Femur (tissue), 1 donor: ENCODE results near the gene CHST8.

Source experiments
- DNase-seq: peaks from one replicate; pipeline ENCODE4 v3.0.0-alpha.2; 2017

CHST8 gene

GRCh38 chr19:33675501-33676124 is 53.9 kb downstream of the CHST8 start:
- DNase-seq: no peak

- DNase-seq: no peak
Measured at GRCh38 chr19:33676999-33677665, 55.4 kb downstream of the CHST8 start.

DNA sequence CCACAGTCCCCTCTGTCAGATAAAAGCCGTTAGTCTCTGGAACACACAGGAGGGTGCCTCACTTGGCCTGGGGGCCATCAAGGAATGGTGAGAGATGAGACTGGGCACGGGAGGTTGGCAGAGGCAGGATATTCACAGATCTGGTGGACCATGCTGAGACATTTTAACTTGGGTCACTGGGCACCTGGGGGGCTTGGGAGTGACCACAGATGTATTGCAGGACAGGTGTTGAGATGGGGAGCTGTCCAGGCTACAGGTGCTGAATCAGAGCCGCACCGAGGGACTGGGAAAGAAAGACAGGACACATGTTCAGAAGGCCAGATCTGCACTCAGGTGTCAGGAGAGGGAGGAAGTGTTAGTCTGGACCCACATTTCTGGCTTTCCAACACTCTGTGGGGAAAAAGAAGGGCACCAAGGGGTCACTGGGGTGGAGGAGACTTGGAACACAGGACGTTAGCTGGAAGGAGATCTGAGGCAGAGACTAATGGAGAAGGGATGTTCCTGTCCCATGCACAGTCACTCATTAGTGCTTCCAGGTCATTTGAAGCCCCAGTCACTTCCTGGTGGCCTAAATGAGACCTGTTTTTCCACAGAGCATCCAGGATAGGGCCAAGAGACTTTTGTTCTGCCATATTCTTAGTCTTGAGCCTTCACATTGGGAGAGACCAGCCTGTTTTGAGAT is 56.1 kb downstream of the CHST8 start:
- DNase-seq: no peak

- DNase-seq: no peak
Measured at GRCh38 chr19:33678796-33679585, 57.2 kb downstream of the CHST8 start.

DNA sequence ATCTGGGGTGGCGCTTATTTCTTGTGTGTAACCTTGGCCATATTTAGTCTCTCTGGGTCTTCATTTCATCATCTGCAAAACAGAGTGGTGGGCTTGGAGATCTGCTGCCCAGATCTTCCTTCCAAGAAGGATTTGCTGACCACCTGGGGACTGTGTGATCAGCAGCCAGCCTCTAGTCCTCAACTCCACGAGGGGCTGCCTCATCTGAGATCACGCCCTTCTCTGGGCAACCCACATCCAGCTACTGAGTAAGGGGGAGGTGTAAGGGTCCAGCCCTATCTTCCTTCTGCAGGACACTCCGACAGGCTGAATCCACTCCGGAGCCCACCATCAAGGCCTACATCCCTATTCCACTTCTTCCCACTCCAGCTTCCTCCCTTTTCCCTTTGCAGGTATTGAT is 57.9 kb downstream of the CHST8 start:
- no peak for DNase-seq

DNA sequence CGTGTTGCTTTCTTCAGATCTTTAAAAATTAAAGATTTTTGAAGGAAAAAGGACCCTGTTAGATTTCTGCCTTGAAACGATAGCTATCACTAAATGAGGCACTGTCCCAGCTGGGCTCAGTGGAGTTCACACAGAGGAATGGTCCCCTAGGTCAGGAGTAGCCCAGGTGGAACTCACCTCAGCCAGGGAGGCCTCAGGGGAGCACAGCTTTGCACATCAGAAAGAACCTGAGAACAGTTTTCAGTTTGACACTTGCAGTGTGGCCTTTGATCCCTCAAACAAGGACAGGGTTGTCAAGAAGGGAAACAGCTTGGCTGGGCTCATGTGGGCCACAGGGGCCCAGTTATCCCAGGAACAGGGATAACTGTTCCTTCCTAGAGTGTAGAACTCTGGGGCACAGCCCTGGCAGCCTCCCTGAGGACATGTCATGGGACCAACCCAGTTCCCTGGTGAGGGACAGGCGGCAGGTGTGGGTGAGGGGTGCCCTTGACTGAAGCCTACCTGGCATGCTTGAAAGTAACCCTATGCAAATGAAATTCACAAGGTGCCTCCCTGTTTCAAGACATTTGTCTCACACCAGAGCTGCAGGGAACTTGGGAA is 59.4 kb downstream of the CHST8 start:
- DNase-seq: no peak

DNA sequence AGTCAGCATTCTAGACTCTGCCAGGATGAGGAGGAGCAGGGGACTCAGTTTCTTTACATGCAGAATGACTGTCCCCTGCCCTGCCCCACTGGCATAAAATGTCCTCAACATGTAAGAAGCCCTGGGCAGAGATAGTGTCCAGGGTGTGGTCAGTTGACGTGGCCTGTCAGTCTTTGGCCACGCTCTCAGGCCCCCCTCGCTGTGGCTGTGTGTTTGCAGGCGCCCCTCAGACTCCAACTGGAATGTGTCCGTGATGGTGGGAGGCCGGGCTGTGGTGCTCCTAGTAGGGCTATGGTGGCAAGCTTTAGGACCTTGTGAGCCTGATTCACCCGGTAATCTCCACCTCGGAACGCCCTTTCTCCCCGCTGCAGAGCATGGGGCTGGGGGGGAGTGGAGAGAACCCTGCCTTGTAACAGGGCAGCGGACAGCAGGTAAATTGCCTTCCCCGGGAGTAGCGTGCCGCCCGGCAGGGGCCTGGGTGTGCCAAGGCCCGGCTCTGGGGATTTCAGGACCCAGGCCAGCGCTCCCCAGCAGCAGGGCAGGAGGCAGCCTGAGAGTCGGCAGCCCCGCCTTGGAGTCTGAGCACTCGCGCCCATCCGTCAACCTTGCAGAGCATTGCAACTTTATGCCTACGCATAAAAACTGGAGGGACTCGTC is 62.3 kb downstream of the CHST8 start:
- DNase-seq: peak; percentile 74

DNA sequence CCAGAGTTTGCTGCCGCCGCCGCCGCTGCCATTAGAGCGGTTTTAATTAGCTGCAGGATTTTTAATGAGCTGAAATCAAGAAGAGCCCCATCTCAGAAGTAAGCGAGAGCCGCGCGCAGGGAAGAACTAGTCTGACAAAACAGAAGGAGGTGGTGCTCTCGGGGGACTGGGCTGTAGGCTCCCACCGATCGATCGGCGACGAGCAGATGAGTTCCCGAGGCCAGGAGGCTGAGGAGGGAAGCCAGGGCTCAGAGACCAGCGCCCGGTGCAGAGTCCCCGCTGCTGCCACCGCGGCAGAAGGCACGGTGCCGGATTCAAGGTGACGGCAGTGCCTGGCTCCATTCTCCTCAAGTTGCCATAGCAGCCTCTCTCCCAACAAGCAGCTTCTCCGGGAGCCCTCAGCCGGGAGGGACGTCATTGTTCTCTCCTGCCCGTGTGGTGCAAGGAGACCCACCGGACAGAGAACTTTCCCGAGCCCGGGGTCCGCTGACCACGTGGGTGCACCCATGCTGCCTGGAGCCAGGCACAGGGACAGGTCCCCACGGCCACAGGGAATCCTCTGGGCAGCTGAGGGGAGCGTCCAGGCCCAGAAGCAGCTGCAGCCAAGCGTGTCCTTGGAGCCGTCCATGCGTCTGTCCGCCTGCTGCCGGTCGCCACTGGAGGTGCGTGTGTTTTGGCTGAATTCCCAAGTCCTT is 62.9 kb downstream of the CHST8 start:
- no peak for DNase-seq

- no peak for DNase-seq
Measured at GRCh38 chr19:33685541-33685940, 63.8 kb downstream of the CHST8 start.

GRCh38 chr19:33686262-33686661 is 64.5 kb downstream of the CHST8 start:
- DNase-seq: no peak

DNA sequence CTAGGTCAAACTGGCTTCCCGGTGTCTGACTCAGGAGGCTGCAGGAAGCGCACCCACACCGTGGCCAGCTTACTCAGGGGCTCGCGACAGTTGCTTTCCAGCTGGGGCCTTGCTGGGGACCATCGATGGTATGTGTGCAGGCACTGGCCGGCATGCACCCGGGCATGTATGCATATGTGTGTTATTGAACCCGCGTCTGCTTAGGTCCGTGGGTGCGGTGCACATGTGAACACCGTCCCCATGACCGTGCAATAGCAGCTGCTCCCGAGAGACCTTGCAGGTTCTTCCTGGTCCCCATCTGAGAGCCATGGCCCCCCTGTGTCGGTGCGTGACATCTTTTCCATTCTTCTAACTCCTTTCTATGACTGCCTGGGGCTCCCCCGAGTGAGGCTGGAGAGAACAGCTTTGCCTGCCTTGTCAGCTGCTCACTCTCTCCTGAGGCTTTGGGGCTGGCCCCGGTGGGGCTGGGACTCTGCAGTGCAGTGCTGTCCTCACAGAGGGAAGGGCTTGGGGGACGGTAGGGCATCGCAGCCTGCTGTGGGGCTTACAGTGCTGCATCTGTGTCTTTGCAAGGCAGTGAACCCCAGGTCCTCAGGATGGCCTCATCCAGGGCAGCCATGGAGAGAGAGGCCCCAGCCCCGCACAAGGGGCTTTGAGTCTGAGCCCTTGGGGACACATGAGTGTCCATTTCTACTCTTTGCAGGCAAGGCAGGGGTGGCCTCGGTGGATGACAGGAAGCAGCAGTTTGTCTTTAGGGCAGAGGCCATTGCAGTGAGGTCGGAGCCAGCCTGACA is 65.1 kb downstream of the CHST8 start:
- no peak for DNase-seq

- DNase-seq: no peak
Measured at GRCh38 chr19:33687481-33688170, 65.9 kb downstream of the CHST8 start.

DNA sequence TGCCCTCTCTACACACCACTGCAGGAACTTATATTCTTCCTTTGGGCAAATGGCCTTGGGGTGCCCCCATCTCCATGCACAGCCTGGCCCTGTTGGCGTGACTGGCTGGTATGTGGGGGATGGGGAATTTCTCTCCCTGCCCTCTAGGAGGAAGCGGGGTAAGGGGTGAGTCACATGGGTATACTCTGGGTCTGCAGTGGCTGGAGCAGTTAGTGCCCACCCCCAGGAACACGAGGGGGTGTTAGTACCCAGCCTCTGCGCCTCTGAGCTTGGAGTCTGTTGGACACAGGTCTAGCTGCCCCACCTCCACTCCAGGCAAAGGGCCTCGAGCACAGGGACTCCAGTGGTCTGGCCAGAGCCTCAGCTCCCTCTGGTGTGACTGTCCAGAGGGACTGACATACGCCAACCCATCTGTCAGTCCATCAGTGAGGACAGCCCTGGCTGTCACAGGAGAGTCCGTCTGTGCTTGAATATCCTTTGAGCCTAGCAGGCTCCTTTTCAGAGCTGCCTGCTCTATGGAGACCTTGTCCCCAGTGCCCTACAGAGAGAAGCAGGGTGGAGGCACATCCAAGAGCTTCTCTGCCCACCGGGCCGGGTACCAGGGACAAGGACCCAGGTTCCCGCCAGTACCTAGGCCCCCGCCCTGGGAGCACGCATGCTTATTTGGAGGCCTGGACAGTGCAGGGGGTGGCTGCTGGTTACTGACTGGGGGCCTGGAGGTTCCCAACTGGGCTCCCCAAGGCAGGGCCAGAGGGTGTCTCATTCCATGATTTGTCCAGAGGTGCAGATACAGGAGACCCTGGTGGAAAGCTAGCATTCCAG is 66.6 kb downstream of the CHST8 start:
- no peak for DNase-seq

GRCh38 chr19:33689138-33689746 is 67.5 kb downstream of the CHST8 start:
- no peak for DNase-seq

DNA sequence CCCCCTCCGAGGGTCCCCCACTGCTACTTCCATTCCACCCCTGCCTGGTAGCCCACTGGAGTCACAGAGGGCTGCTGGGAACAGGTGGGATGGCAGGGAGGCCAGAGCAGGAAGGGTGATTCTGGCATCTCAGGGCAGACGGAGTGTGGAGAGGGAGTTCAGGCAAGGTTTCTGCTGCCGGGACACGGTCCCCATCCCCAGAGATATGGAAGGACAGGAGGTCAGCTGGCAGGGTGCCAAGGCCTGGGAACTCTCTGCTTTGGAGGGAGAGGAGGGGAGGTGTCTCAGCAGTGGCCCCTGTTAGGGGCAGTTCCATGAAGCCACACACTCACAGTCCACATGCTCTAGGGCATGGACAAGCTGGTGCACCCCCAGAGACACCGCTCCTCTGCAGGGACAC is 68.1 kb downstream of the CHST8 start:
- no peak for DNase-seq

- DNase-seq: no peak
Measured at GRCh38 chr19:33690378-33691029, 68.8 kb downstream of the CHST8 start.

GRCh38 chr19:33691030-33691427 is 69.3 kb downstream of the CHST8 start:
- DNase-seq: no peak

DNA sequence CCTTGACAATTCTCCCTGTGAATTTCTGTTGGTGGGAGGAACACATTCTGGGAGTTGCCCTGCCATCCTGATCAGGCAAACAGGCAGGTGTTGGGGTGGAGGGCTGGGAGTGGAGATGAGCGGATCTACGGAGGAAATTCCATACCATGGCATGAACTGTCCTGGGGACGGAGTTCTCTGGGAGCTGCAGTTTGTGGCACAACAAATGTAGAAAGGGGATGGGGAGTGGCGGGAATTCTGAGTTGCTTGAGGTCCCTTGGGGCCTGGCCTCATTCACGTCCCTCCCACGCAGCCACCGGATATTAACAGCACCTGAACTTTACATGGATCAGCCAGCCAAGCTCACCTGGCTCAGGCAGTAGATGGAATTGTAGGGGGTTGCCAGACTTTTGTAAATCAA is 70.0 kb downstream of the CHST8 start:
- DNase-seq: no peak
